Esophagus (tissue), 2 donors: ENCODE data around the gene ETF1. TPM values are rescaled to one million over a fixed set of nuclear protein-coding genes. Genes with fewer than 3 reads are reported as not detected.
A peak's percentile ranks its signal among the peaks of the same experiment; 100 is the strongest.

Experiments used
- H3K27ac ChIP-seq, 2 donors: one replicate each; pipeline ENCODE4 v1.5.1; 2013; ENCODE audit warnings: low read depth in 2 of 2, mild to moderate bottlenecking in 2 of 2, inconsistent platforms in 1 of 2, low read length in 1 of 2, moderate library complexity in 1 of 2
- H3K27me3 ChIP-seq, 2 donors: one replicate each; pipeline ENCODE4 v1.6.1; 2013; ENCODE audit warnings: low read length in 2 of 2, control low read depth in 1 of 2, mild to moderate bottlenecking in 1 of 2; ENCODE audit not compliant: insufficient read depth in 2 of 2, control insufficient read depth in 1 of 2
- H3K36me3 ChIP-seq, 2 donors: one replicate each; pipeline ENCODE4 v1.6.1; 2013; ENCODE audit warnings: low read length in 1 of 2; ENCODE audit not compliant: control insufficient read depth in 2 of 2, insufficient read depth in 2 of 2
- H3K4me1 ChIP-seq, 2 donors: one replicate each; pipeline ENCODE4 v1.6.1; 2013; ENCODE audit warnings: low read length in 1 of 2; ENCODE audit not compliant: control insufficient read depth in 2 of 2, insufficient read depth in 2 of 2
- H3K4me3 ChIP-seq, 2 donors: one replicate each; pipeline ENCODE4 v1.5.1; 2013; ENCODE audit warnings: low read length in 2 of 2, mild to moderate bottlenecking in 2 of 2, low read depth in 1 of 2, moderate library complexity in 1 of 2
- H3K9me3 ChIP-seq, 2 donors: one replicate each; pipeline ENCODE4 v1.6.1; 2013; ENCODE audit warnings: mild to moderate bottlenecking in 2 of 2, low read depth in 1 of 2, low read length in 1 of 2, moderate library complexity in 1 of 2; ENCODE audit not compliant: control insufficient read depth in 2 of 2, insufficient read depth in 1 of 2
- WGBS, 2 donors: extraction: QIAGEN DNeasy Blood & Tissue Kit; methylation state at CpG; one replicate each; pipeline ENCODE4 v1.1.7; 2013; 5-methylcytosine and 5-hydroxymethylcytosine counted together
- polyA plus RNA-seq, 2 donors: library from polyadenylated mRNA; stranded (reverse); fragments of 200-250 nt; gene quantifications; one replicate each; pipeline ENCODE4 v1.2.3, GENCODE V29; 2013
- donor health status: healthy with polysubstance abuse.
- donor health status: Bipolar disorder and iron deficiency.

Gene ETF1
- polyA plus RNA-seq, 2 donors = 38.9 to 64.8 TPM

- Histone ChIP-seq H3K4me1 (peaks cover 0 to 7% of the 10 kb centered on the region in 2 donors), H3K36me3 (no peaks in the 10 kb centered on the region), H3K9me3 (no peaks in the 10 kb centered on the region), H3K27ac (no peak overlapping the region), H3K4me3 (no peak overlapping the region), H3K27me3 (no peaks in the 10 kb centered on the region)
- WGBS, 2 donors = 93 to 94% methylated on average over 5 of the region's 5 CpGs
Observed at GRCh38 chr5:138549414-138549813, 6.4 kb upstream of the ETF1 start.

- Histone ChIP-seq H3K4me1 (peaks cover 0 to 7% of the 10 kb centered on the region in 2 donors), H3K4me3 (no peak overlapping the region)
- WGBS, 2 donors = 65 to 68% methylated on average over 6 of the region's 6 CpGs
Observed at GRCh38 chr5:138545919-138546562, 3.0 kb upstream of the ETF1 start.

GRCh38 chr5:138544181-138545134 lies 1.4 kb upstream of the ETF1 start:
- Histone ChIP-seq H3K36me3 (no peaks in the 10 kb centered on the region), H3K4me3 (peak overlapping the region; percentile 72 to 94), H3K27ac (peak overlapping the region; percentile 97 to 100), H3K27me3 (no peaks in the 10 kb centered on the region), H3K4me1 (peaks cover 0 to 7% of the 10 kb centered on the region in 2 donors), H3K9me3 (no peaks in the 10 kb centered on the region)
- WGBS, 2 donors = 54 to 56% methylated on average over 16 of the region's 16 CpGs

More at GRCh38 chr5:138545919-138546562, 3.0 kb upstream of the ETF1 start:
- no peaks in the 10 kb centered on the region for H3K27me3 ChIP-seq
- H3K27ac ChIP-seq = no peak overlapping the region
- no peaks in the 10 kb centered on the region for H3K36me3 ChIP-seq
- no peaks in the 10 kb centered on the region for H3K9me3 ChIP-seq

- H3K27ac ChIP-seq = peak overlapping the region; percentile 97 to 100
- H3K4me1 ChIP-seq = peaks cover 0 to 7% of the 10 kb centered on the region in 2 donors
- no peaks in the 10 kb centered on the region for H3K27me3 ChIP-seq
- H3K9me3 ChIP-seq = no peaks in the 10 kb centered on the region
- no peaks in the 10 kb centered on the region for H3K36me3 ChIP-seq
- 1% methylated on average over 12 of the region's 12 CpGs for WGBS, 2 donors
- H3K4me3 ChIP-seq = peak overlapping the region; percentile 72 to 94
Observed at GRCh38 chr5:138543730-138544104, 681 bp upstream of the ETF1 start.

GRCh38 chr5:138542180-138542955 lies 668 bp downstream of the ETF1 start:
- 0 to 1% methylated on average over 34 to 47 of the region's 47 CpGs for WGBS, 2 donors
- Histone ChIP-seq H3K36me3 (no peaks in the 10 kb centered on the region), H3K9me3 (no peaks in the 10 kb centered on the region), H3K27me3 (no peaks in the 10 kb centered on the region), H3K4me1 (peaks cover 0 to 7% of the 10 kb centered on the region in 2 donors), H3K27ac (peak overlapping the region; percentile 97 to 98), H3K4me3 (peak overlapping the region; percentile 83 to 99)

- WGBS, 2 donors = 7 to 9% methylated on average over 6 of the region's 6 CpGs
Observed at GRCh38 chr5:138541511-138542179, 1.4 kb downstream of the ETF1 start.

GRCh38 chr5:138539791-138540190 lies 3.2 kb downstream of the ETF1 start:
- Histone ChIP-seq H3K36me3 (no peaks in the 10 kb centered on the region), H3K4me3 (no peak overlapping the region), H3K27me3 (no peaks in the 10 kb centered on the region), H3K4me1 (peaks cover 0 to 4% of the 10 kb centered on the region in 2 donors), H3K9me3 (no peaks in the 10 kb centered on the region), H3K27ac (no peak overlapping the region)

More at GRCh38 chr5:138541511-138542179, 1.4 kb downstream of the ETF1 start:
- no peaks in the 10 kb centered on the region for H3K27me3 ChIP-seq
- H3K4me1 ChIP-seq = peaks cover 0 to 7% of the 10 kb centered on the region in 2 donors
- peak overlapping the region; percentile 83 to 99 for H3K4me3 ChIP-seq
- peak overlapping the region; percentile 97 to 98 for H3K27ac ChIP-seq
- no peaks in the 10 kb centered on the region for H3K36me3 ChIP-seq
- H3K9me3 ChIP-seq = no peaks in the 10 kb centered on the region

GRCh38 chr5:138538943-138539627 lies 4.0 kb downstream of the ETF1 start:
- H3K27me3 ChIP-seq = no peaks in the 10 kb centered on the region
- no peaks in the 10 kb centered on the region for H3K4me1 ChIP-seq
- no peaks in the 10 kb centered on the region for H3K36me3 ChIP-seq
- H3K27ac ChIP-seq = no peak overlapping the region
- H3K4me3 ChIP-seq = no peak overlapping the region
- no peaks in the 10 kb centered on the region for H3K9me3 ChIP-seq
- 56 to 58% methylated on average over 2 of the region's 2 CpGs for WGBS, 2 donors
